Activated CD8-positive, alpha-beta memory T cell treated with anti-CD3 and anti-CD28 coated beads for 4 hours (primary cell): ENCODE results near the gene AARSD1.
"Not testable (repeated sequence)": the region's sequence is repeated elsewhere in the genome, so short reads cannot be mapped to it uniquely, and the experiment has no call there.

Experiments
- DNase-seq, 2 donors: peaks; one replicate each; pipeline ENCODE4 v3.0.0-alpha.2; 2020; ENCODE audit warnings: low read depth in 2 of 2

Gene AARSD1

DNA sequence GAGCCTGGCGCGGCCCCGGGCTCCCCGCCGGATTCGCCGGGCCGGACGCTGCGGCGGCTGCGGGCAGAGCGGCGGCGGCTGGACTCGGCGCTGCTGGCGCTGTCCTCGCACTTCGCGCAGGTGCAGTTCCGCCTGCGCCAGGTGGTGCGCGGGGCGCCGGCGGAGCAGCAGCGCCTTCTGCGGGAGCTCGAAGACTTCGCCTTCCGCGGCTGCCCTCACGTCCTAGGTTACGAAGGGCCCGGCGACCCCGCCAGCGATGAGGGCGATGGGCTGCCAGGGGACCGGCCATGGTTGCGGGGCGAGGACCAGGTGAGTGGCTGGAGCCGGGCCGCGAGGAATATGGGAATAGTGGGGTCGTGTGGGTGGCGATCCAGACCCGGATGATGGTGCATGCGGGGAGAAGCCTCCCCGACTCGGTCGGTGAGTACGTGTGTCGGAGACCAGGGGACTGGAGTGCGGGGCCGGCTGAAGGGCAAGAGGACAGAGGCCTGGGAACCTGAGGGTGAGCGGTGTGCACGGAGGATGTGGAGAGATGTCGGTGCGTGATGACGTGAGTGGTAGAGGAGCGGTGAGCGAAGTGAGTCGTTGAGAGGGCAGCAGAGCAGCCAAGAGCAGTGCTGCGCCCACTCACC, 16.6 kb upstream of the AARSD1 start:
- peak; percentile 21 to 43 for DNase-seq

GRCh38 chr17:42980274-42980765, 16.1 kb upstream of the AARSD1 start, which contains the start of gene RUNDC1:
Gene RUNDC1, plus strand, starts transcription at chr17:42980565. Its CDS starts 12 bp downstream, at chr17:42980577.
- peak; percentile 86 to 88 for DNase-seq

GRCh38 chr17:42979511-42980273, 15.4 kb upstream of the AARSD1 start, which contains the start of gene PTGES3L:
Gene PTGES3L, minus strand, starts transcription at chr17:42980080. Its CDS starts 27 bp downstream, at chr17:42980053.
- no peak for DNase-seq

- not testable (repeated sequence) for DNase-seq
Observed at GRCh38 chr17:42975701-42976100, 11.4 kb upstream of the AARSD1 start.

DNA sequence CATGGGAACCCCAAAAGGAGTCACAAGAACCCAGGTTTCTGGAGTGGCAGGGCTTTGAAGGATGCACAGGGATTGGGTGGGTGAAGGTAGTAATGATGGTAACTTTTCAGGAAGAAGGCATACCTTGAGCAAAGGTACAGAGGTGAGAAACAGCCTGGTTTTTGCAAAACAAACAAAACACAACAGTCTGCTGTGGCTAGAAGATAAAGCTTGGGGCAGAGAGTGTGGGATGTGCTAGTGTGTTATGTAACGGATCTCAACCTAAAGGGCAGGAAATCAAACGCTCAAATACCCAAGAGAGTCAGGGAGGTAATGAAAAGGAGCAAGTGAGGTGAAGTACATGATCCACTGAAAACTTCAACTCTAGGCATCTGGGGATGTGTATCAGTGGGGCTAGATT, 11.0 kb upstream of the AARSD1 start:
- DNase-seq, result no peak

DNA sequence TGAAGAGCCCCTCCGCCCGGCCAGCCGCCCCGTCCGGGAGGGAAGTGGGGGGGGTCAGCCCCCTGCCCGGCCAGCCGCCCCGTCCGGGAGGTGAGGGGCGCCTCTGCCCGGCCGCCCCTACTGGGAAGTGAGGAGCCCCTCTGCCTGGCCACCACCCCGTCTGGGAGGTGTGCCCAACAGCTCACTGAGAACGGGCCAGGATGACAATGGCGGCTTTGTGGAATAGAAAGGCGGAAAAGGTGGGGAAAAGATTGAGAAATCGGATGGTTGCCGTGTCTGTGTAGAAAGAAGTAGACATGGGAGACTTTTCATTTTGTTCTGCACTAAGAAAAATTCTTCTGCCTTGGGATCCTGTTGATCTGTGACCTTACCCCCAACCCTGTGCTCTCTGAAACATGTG, 9.1 kb upstream of the AARSD1 start:
- DNase-seq, result not testable (repeated sequence)

GRCh38 chr17:42971589-42971988, 7.3 kb upstream of the AARSD1 start:
- no peak for DNase-seq

DNA sequence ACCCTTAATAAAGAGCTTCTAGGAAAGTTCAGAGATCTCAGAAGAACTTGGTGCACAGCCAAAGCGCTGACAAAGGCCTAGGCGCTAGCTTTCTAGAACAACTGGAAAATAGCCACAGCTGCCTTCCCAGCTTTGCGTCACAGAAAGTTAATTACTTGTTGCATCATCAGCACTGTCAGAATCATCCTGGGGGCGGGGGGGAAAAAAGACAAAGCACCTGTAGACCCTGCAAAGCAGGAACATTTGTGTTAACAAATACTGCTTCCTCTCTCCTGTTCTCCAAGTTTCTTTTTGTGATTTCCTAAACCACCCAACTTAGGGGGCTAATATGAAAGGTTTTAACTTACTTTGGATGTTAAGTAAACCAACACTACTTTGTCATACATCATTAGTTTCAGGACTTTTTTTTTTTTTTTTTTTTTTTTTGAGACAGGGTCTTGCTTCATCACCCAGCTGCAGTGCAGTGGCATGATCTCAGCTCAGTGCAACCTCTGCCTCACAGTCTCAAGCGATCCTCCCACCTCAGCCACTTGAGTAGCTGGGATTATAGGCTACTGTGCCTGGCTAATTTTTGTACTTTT, 4.8 kb upstream of the AARSD1 start:
- DNase-seq, result no peak

- no peak for DNase-seq
Observed at GRCh38 chr17:42967925-42968324, 3.7 kb upstream of the AARSD1 start.

- no peak for DNase-seq
Observed at GRCh38 chr17:42953669-42954068, 10.6 kb downstream of the AARSD1 start.

DNA sequence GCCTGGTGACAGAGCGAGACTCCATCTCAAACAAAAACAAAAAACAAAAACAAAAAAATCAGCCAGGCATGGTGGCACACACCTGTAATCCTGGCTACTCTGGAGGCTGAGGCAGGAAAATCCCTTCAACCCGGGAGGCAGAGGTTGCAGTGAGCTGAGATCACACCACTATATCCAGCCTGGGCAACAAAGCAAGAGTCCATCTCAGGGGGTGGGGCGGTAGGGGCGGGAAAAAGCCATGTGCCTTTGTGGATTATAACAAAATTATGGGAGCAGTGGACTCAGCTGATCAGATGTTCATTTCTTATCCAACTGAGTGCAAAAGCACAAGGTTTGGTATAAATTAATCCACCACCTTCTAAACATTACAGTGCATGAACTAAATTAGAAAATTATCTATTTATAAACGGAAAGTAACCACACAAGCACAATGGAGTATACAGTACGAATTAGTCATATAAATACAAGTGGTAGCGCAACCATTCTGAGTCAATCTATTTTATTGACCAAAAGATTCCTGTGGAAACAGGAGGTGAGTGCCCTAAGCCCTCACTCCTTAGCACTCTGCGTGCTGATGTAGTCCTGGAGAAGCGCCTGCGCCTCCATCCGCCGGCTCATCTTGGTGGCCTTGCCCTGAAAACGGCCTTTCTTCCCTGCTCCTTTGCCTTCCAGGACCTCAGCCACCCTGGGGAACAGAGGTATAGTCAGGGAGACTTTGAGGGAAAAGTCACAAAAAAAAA, 14.0 kb downstream of the AARSD1 start:
- no peak for DNase-seq

GRCh38 chr17:42946812-42947211, 17.4 kb downstream of the AARSD1 start:
- no peak for DNase-seq

DNA sequence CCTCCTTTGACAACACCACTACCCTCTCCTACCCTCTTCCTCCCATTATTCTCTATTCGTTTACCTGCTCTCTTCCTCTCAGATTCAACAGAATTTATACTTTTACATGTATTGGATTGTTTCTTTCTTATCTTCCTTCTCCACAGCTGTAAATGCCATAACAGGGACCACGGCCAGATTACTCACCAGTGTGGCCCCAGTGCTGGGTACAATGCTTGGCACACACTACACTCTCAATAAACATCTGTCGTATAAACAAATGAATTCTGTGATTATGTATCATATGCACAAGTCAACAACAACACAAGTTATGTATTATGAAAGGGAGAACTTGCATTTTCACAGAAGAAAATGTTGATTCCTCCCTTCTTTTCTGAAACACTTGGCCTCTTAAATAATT, 20.0 kb downstream of the AARSD1 start:
- DNase-seq, result no peak

GRCh38 chr17:42937712-42938596, 26.3 kb downstream of the AARSD1 start:
- no peak for DNase-seq

DNA sequence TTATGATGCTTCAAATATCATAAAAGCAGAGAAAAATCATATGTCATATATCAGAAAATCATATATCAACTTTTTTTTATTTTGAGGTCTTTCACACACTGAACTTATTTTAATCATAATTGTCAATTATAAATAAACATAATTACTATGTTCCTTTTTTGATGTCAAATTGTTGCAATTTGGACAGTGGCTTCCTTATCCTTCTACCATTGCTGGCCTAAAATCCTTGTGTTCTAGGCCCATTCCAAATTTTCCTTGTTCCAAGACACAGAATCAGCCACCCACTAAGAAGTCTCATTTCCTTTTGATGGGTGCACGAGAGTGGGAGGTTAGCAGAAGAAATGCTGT, 34.8 kb downstream of the AARSD1 start:
- no peak for DNase-seq

DNA sequence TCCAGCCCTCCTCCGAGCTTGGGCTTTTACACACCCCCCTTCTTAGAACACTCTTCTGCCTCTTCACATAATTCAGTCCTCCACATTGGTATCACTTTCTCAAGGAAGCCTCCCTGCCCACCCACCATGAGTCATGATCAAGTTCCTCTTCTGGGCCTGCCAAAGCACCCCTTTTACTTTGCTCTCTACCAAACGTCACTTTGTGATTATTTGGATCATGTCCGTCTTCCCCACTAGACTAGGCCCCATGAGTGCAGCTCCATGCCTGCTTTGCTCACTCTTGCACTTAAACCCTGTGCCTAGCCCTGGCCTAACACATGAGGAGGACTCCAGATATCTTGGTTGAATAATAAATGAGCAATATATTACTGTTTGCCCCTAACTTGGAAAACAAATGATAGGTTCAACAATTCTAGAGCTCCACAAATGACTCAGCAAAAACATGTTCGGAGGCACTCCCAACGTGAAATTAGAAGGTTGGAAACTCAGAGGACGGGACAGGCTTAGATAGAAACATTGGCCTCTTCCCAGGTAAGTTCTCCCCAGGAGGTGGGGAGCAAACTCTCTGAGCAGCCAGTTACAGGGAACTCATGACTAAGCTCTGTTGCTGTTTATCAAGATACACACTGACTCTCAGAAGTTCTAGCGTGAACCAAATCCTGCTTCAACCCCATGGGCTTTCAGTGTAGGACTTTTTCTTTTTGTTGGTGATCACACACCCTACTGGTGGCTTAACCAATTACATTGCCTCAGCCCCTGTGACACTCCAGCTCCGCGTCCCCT, 35.3 kb downstream of the AARSD1 start:
- DNase-seq, result peak in 1 of 2 donors; percentile 8

GRCh38 chr17:42924891-42925290, 39.4 kb downstream of the AARSD1 start:
- DNase-seq, result no peak

- DNase-seq, result not testable (repeated sequence)
Observed at GRCh38 chr17:42923472-42923871, 40.8 kb downstream of the AARSD1 start.

GRCh38 chr17:42922294-42922693, 42.0 kb downstream of the AARSD1 start:
- DNase-seq, result no peak

GRCh38 chr17:42920922-42921321, 43.3 kb downstream of the AARSD1 start:
- no peak for DNase-seq
